Activated CD8-positive, alpha-beta T cell treated with anti-CD3 and anti-CD28 coated beads for 36 hours (primary cell): ENCODE measurements around the gene CNR1. TPM values are rescaled to one million over a fixed set of nuclear protein-coding genes. Genes with fewer than 3 reads are reported as not detected.
A peak's percentile ranks its signal among the peaks of the same experiment; 100 is the strongest.
"Not testable (repeated sequence)": the region's sequence is repeated elsewhere in the genome, so short reads cannot be mapped to it uniquely, and the experiment has no call there.

Experiments
- ATAC-seq: fragments of 200-7000 bp; cut with Tn5 transposase; one replicate; pipeline ENCODE4 v1.10.0; 2021; ENCODE audit warnings: mild to moderate bottlenecking, moderate library complexity
- CTCF ChIA-PET: fragments of 350-600 bp; sonication (Branson Sonifier 250); formaldehyde crosslinking; loops from one replicate; lab custom pipeline; 2021; ENCODE audit warnings: antibody characterized with exemption; lab: Charles Lee
- POLR2A ChIA-PET: fragments of 350-600 bp; sonication (Branson Sonifier 250); formaldehyde crosslinking; loops from one replicate; lab custom pipeline; 2021; ENCODE audit warnings: antibody characterized with exemption; lab: Charles Lee
- DNase-seq: peaks from one replicate; pipeline ENCODE4 v3.0.0-alpha.2; 2020
- H3K27ac Mint-ChIP-seq: one replicate; pipeline ENCODE4 v1.8.0; 2021; ENCODE audit warnings: mild to moderate bottlenecking, mixed read lengths
- H3K27me3 Mint-ChIP-seq: one replicate; pipeline ENCODE4 v1.8.0; 2021; ENCODE audit warnings: mixed read lengths
- H3K36me3 Mint-ChIP-seq: one replicate; pipeline ENCODE4 v1.8.0; 2021; ENCODE audit warnings: low read depth, mixed read lengths
- H3K4me1 Mint-ChIP-seq: one replicate; pipeline ENCODE4 v1.8.0; 2021; ENCODE audit warnings: low read depth, mixed read lengths
- H3K4me3 Mint-ChIP-seq: one replicate; pipeline ENCODE4 v1.8.0; 2021; ENCODE audit warnings: mild to moderate bottlenecking, moderate library complexity, mixed read lengths
- H3K9me3 Mint-ChIP-seq: one replicate; pipeline ENCODE4 v1.8.0; 2021; ENCODE audit warnings: mixed read lengths
- CTCF ChIP-seq: fragments of 200-600 bp; IDR thresholded peaks from one replicate; pipeline ENCODE4 v1.8.0; 2022; ENCODE audit warnings: antibody characterized with exemption, mild to moderate bottlenecking
- intact Hi-C: fragments of 100-400 bp; cut with micrococcal nuclease; formaldehyde crosslinking; loops from one replicate; pipeline ENCODE4 v1.10.0; 2022
- total RNA-seq, 2 experiments: library from RNA; stranded (reverse); gene quantifications; one replicate each; pipeline ENCODE4 v1.2.3, GENCODE V29; 2021

The CNR1 gene
- not detected for total RNA-seq

GRCh38 chr6:88165844-88166492, at the start of gene CNR1:
Gene CNR1 (minus strand): TSS chr6:88166347. CDS start chr6:88145274, 21,073 bp downstream.
- peaks cover 12% of the 10 kb centered on the region for H3K4me1 Mint-ChIP-seq
- no peaks in the 10 kb centered on the region for H3K9me3 Mint-ChIP-seq
- peak; percentile 52 for ATAC-seq
- peak; percentile 11 for DNase-seq
- H3K27me3 Mint-ChIP-seq: peaks cover 57% of the 10 kb centered on the region
- H3K4me3 Mint-ChIP-seq: peak within 1 kb of the TSS; percentile 65
- no peak within 1 kb of the TSS for H3K27ac Mint-ChIP-seq
- ChIA-PET CTCF (interaction anchor here (1.2 kb wide), 1 partner anchor 334 kb away, joined by 5 read pairs; no protein-coding TSS in a partner anchor), POLR2A (no interaction called here)
- intact Hi-C loops: no loop called here
- H3K36me3 Mint-ChIP-seq: no peaks in the 10 kb centered on the region
- no peak for TF ChIP-seq CTCF

- POLR2A ChIA-PET: no interaction called here
- no peaks in the 10 kb centered on the region for H3K36me3 Mint-ChIP-seq
Observed at GRCh38 chr6:88211446-88211845, 45.3 kb upstream of the CNR1 start.

GRCh38 chr6:88209301-88209700, 43.2 kb upstream of the CNR1 start:
- intact Hi-C loops: no loop called here
- no peaks in the 10 kb centered on the region for H3K27me3 Mint-ChIP-seq
- H3K4me3 Mint-ChIP-seq: no peak overlapping the region
- ATAC-seq (no peak), DNase-seq (no peak)
- ChIA-PET CTCF (no interaction called here), POLR2A (no interaction called here)
- H3K27ac Mint-ChIP-seq: no peak overlapping the region
- no peaks in the 10 kb centered on the region for H3K4me1 Mint-ChIP-seq
- peaks cover 8% of the 10 kb centered on the region for H3K9me3 Mint-ChIP-seq
- H3K36me3 Mint-ChIP-seq: no peaks in the 10 kb centered on the region
- no peak for TF ChIP-seq CTCF

More at GRCh38 chr6:88211446-88211845, 45.3 kb upstream of the CNR1 start:
- Mint-ChIP-seq H3K27me3 (no peaks in the 10 kb centered on the region), H3K4me3 (no peak overlapping the region), H3K27ac (no peak overlapping the region), H3K4me1 (no peaks in the 10 kb centered on the region), H3K9me3 (no peaks in the 10 kb centered on the region)
- ATAC-seq (no peak), DNase-seq (no peak)
- no peak for TF ChIP-seq CTCF
- CTCF ChIA-PET: no interaction called here
- intact Hi-C loops: no loop called here

- POLR2A ChIA-PET: no interaction called here
- no peaks in the 10 kb centered on the region for H3K36me3 Mint-ChIP-seq
- CTCF ChIA-PET: no interaction called here
- TF ChIP-seq CTCF: no peak
- no peak for ATAC-seq
- no peak overlapping the region for H3K27ac Mint-ChIP-seq
- intact Hi-C loops: no loop called here
- peaks cover 8% of the 10 kb centered on the region for H3K9me3 Mint-ChIP-seq
- no peaks in the 10 kb centered on the region for H3K4me1 Mint-ChIP-seq
- DNase-seq: no peak
- H3K4me3 Mint-ChIP-seq: no peak overlapping the region
- no peaks in the 10 kb centered on the region for H3K27me3 Mint-ChIP-seq
Observed at GRCh38 chr6:88208726-88209125, 42.6 kb upstream of the CNR1 start.

- CTCF ChIA-PET, DNase-seq, H3K4me1 Mint-ChIP-seq, intact Hi-C loops, H3K27me3 Mint-ChIP-seq, H3K27ac Mint-ChIP-seq, H3K4me3 Mint-ChIP-seq, POLR2A ChIA-PET, ATAC-seq, H3K36me3 Mint-ChIP-seq: not testable (repeated sequence)
- H3K9me3 Mint-ChIP-seq: peaks cover 11% of the 10 kb centered on the region
Observed at GRCh38 chr6:88201734-88202133, 35.6 kb upstream of the CNR1 start.
